ENCODE data around the gene SLC35A2.

SLC35A2 gene

DNA sequence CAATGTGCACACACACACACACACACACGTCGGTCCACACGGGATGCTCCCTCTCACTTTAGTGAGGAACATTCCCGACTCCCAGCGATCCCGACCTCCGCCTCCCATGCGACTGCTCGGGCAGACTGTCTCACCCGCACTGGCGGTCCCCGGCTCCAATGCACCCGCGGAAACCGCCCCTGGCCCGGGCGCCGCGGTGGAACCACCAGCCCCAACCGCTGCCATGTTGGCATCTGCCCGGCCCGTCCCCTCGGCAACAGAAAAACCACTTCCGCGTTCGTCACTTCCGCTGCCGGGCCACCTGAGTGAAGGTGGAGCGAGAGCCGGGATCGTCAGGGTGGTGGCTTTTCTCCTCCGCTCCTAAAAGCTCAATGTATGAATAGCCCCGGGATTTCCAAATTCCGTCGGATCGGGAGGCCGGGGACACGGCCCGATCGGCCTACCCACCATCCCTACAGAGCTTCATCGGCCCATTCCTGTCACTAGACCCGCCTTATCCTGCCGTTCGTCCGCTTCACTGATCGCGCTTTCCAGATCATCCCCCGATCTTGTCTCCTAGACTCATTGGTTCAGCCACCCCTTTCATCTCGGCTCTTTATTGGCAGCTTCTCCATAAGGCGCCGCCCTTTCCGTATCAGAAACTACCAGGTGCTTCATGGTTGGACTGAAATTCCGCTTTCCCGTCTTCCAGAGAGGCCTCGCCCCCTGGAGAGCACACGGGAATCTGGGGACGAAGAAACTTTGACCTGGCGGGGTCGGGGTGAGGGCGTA lies at the start of gene SLC35A2:
TSS of gene SLC35A2 (minus strand) at position 235 of the 771 bp plus-strand sequence. CDS start at position 225, 10 bp downstream.
- ATAC-seq (peak; percentile 76), DNase-seq (peak; percentile 83 to 90)
- Mint-ChIP-seq H3K4me1 (peaks cover 54% of the 10 kb centered on the region), H3K4me3 (peak within 1 kb of the TSS; percentile 91 to 92), H3K27me3 (no peaks in the 10 kb centered on the region), H3K9me3 (no peaks in the 10 kb centered on the region), H3K27ac (peak within 1 kb of the TSS; percentile 94)

DNA sequence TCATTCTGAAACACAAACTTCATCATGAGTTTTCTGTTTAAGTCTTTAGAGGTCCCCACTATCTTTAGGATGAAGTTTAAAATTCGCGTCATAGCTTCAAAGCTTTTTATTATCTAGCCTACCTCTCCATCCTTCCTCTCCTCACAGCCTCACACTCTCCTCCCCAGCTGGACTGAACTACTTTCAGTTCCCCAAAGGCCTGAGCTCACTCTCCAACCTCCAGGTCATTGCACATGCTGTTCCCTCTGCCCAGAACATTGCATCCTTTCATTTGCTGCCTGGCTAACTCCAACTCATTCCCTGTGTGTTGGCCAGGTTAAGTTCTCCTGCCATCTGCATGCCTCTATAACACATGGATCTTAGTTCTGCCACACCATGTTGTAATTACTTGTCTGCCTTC lies 48.8 kb upstream of the SLC35A2 start:
- peak overlapping the region in 1 of 2 donors; percentile 80 for H3K27ac Mint-ChIP-seq
- H3K4me3 Mint-ChIP-seq = peak overlapping the region in 1 of 2 donors; percentile 9
- H3K27me3 Mint-ChIP-seq = no peaks in the 10 kb centered on the region
- no peaks in the 10 kb centered on the region for H3K9me3 Mint-ChIP-seq
- peaks cover 10% of the 10 kb centered on the region for H3K4me1 Mint-ChIP-seq
- no peak for DNase-seq
- no peak for ATAC-seq

DNA sequence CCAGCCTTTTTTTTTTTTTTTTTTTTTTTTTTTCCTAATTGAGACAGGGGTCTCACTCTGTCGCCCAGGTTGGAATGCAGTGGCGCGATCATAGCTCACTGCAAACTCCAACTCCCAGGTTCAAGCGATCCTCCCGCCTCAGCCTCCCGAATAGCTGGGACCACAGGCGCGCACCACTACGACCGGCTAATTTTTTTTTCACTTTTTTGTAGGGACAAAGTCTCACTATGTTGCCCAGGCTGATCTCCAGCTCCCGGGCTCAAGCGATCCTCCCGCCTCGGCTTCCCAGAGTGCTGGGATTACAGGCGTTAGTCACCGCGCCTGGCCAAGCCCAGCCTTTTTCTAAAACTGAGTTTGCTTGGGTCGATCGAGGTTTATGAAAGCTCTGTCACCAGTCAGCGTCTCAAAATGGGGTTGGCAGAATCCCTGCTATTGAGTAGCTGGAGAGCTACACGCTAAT lies 47.2 kb upstream of the SLC35A2 start:
- Mint-ChIP-seq H3K4me3 (peak overlapping the region; percentile 98 to 99), H3K27ac (peak overlapping the region in 1 of 2 donors; percentile 100), H3K4me1 (peaks cover 27% of the 10 kb centered on the region), H3K27me3 (no peaks in the 10 kb centered on the region), H3K9me3 (no peaks in the 10 kb centered on the region)
- ATAC-seq = no peak
- DNase-seq = peak in 1 of 2 donors; percentile 21

DNA sequence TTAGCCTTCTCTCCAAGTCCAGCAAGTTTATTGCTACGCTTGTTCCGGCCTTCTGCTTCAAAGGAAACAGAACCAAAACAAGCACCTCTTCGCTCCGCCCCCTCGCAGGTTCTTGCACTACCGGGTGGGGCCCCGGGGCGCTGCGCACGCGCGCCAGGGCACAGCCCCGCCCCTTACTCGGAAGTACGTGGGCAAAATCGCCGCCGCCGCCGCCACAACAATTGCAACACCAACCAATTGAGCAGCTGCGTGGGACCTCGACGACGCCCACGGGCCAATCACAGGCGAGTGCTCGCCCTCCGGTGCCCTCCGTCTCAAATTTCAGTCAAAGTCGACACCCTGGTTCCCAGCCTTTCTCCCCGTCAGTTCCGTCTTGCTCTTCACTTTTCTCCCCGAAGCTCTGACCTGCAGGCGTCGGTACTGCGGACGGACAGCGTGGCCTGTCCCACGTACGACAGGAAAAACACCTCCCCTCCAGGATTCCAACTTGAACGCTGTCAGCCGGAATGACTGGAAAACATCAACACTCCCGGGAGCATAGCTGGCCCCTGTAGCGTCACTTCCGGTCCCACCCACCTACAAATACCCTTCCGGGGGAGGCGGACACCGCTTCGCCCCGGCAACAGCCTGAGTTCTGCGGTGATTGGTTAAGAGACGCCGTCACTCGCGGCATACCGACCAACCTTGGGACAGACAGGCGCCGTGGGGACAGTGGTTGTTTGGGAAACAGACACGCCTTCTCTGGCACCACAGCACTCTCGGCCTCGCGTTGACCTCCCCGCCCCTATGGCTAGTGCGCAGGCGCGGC lies 46.6 kb upstream of the SLC35A2 start:
- H3K27me3 Mint-ChIP-seq = no peaks in the 10 kb centered on the region
- DNase-seq (peak; percentile 92 to 95), ATAC-seq (peak; percentile 91)
- peaks cover 33% of the 10 kb centered on the region for H3K4me1 Mint-ChIP-seq
- H3K4me3 Mint-ChIP-seq = peak overlapping the region; percentile 98 to 99
- peak overlapping the region; percentile 100 for H3K27ac Mint-ChIP-seq
- H3K9me3 Mint-ChIP-seq = no peaks in the 10 kb centered on the region

DNA sequence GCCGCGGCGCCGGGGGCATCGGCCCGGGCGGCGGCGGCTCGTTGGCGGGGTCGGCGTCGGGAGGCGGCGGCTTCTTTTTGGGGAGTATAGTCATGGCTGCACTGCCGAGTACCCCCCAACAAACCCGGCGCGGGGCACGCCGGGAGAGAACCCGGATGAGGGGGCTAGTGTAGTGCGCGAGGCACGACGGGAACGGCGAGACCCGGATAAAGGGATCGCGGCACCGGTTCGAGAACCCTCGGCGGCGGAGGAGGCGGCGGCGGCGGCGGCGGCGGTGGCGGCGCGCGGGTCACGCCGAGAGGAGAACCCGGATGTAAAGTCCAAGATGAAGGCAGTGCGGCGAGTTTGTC lies 46.0 kb upstream of the SLC35A2 start, which contains the start of gene OTUD5:
TSS of gene OTUD5 (minus strand) at position 131 of the 350 bp plus-strand sequence. CDS start at position 94, 37 bp downstream.
- peak within 1 kb of the TSS; percentile 98 to 99 for H3K4me3 Mint-ChIP-seq
- peaks cover 39% of the 10 kb centered on the region for H3K4me1 Mint-ChIP-seq
- no peaks in the 10 kb centered on the region for H3K27me3 Mint-ChIP-seq
- no peaks in the 10 kb centered on the region for H3K9me3 Mint-ChIP-seq
- DNase-seq = peak in 1 of 2 donors; percentile 74
- H3K27ac Mint-ChIP-seq = peak within 1 kb of the TSS; percentile 100
- ATAC-seq = peak; percentile 67

DNA sequence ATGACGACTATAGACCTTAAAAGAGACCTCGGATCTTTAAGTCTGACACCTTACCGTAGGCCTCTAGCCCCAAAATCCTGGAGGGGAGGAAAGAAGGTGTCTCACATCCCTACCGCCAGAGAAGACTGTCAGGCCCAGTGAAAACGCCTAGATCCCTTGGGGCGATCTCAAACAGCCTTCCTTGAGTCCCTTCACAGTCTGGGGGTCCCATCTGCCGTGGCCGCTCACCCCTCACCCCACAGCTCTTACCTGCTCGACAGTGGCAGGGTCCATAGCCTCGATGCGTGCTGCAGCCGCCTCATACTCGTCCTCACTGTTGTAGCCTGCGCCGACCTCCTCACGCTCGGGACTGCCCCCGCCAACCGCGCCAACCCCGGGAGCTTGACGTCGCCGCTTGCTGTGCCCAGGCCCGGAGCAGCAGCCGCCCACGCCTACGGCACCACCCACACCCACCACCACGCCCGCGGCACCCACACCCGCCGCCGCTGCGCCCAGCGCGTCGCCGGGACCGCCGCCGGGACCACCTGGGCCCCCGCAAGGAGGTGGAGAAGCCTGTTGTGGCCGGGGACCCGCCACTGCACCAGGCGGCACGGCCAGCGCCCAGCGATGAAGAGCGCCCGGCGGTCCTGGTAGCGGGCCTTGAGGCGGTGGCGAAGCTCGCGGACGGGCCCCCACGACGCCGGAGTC lies 45.4 kb upstream of the SLC35A2 start:
- DNase-seq (peak; percentile 50 to 68), ATAC-seq (peak; percentile 42)
- Mint-ChIP-seq H3K27ac (peak overlapping the region; percentile 78 to 90), H3K4me1 (peaks cover 44% of the 10 kb centered on the region), H3K27me3 (no peaks in the 10 kb centered on the region), H3K9me3 (no peaks in the 10 kb centered on the region), H3K4me3 (peak overlapping the region; percentile 75 to 85)

DNA sequence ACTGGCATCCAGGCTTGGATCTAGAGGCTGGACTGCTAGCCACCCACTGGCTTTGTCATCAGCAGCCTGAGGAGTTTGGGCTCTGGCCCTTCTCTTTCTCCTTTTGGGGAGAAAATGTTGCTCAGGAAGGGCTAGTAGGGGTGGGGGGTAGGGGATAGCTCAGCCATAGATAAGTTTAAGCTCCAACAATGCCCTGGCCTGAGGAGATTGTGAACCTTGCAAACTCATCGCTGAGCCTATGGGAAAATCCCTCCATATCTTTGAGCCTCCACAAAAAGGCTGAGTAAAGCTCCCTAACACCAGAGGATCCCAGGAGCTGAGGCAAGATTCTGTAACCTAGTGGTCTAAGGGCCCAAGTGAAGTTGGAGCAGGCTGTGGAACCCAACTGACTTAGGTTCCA lies 37.1 kb upstream of the SLC35A2 start:
- Mint-ChIP-seq H3K27me3 (no peaks in the 10 kb centered on the region), H3K4me3 (no peak overlapping the region), H3K9me3 (no peaks in the 10 kb centered on the region), H3K4me1 (peaks cover 63% of the 10 kb centered on the region), H3K27ac (no peak overlapping the region)
- DNase-seq (no peak), ATAC-seq (no peak)

DNA sequence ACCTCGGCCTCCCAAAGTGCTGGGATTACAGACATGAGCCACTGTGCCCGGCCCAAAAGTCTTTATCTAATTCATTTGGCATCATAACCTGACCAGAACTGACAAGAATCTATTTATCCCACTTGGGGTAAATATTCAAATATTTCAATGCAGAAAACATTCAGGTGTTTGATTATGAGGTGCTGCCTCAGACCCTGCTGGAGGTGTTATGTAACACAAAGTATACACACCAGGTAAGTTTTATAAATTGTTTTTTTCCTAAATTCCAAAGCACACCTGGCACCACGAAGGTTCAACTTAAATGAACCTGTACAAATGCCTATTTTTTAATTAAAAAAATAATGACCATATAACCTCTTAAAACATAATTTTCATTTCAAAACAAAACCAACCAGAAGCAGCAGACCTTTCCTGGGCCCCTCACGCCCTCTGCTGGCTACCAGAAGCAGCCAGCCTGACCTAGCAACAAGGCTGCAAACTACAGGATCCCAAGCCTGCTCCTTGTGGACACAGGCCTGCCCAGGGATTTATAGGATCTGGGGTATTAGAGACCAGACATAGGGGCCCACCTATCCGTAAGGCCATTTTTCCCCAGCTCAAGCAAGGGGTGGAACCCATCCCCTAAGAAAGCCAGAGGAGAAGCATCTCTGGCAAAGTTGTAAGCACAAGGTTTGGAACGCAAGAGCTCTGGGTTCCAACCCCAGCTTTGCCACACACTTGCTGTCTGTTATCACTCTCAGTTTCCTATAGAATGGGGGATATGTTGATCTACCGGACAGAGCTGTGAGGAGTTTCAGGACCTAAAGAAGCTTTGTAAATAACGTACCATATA lies 34.3 kb upstream of the SLC35A2 start:
- no peaks in the 10 kb centered on the region for H3K9me3 Mint-ChIP-seq
- H3K27ac Mint-ChIP-seq = peak overlapping the region in 1 of 2 donors; percentile 63
- ATAC-seq (no peak), DNase-seq (peak in 1 of 2 donors; percentile 39)
- H3K4me3 Mint-ChIP-seq = peak overlapping the region; percentile 54 to 64
- H3K27me3 Mint-ChIP-seq = no peaks in the 10 kb centered on the region
- H3K4me1 Mint-ChIP-seq = peaks cover 66% of the 10 kb centered on the region

DNA sequence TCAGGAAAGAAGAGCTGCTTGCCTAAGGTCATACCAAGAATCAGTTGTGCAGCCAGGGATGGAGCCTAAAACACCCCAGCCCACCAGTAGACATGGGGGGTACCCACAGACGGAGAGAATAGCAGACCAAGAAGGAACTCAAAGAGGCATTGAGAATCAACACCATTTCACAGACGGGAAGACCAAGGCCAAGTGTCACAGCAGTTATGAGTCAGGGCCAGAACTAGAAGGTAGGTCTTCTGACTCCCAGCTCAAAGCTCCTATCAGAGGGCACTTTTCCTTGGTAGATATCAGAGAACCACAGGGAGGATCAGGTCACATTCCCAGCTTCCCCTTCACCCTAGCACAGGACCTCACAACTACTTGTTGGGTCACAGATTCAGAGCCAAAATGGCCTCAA lies 31.4 kb upstream of the SLC35A2 start:
- H3K4me1 Mint-ChIP-seq = peaks cover 88% of the 10 kb centered on the region
- H3K27ac Mint-ChIP-seq = peak overlapping the region; percentile 89 to 94
- DNase-seq (no peak), ATAC-seq (no peak)
- no peaks in the 10 kb centered on the region for H3K27me3 Mint-ChIP-seq
- H3K9me3 Mint-ChIP-seq = no peaks in the 10 kb centered on the region
- peak overlapping the region; percentile 74 to 80 for H3K4me3 Mint-ChIP-seq

DNA sequence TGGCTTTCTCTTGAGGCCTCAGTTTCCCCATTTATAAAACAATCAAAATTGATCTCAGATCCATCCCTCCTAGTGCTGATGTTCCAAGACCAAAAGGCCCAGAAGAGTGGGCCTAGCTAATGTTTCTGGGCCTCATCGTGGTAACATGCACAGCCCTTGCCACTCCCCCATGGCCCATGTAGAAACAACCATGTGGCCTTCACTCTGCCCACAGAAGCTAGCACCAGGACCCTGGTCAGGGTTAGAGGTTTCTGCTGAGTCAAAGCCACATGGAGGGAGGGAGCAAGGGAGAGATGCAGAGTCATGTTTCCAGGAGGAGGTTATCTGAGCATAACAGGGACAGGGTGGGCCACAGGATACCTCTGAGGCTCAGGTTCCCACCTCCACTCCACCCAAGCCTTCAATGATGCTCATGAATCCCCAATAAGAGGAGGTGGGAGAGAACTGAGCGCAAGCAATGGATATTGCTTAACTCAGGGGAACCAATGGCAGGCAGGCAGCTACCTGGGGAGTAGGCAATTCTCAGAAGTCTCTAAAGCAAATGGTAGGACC lies 29.0 kb upstream of the SLC35A2 start:
- DNase-seq = peak in 1 of 2 donors; percentile 43
- no peak for ATAC-seq
- Mint-ChIP-seq H3K9me3 (no peaks in the 10 kb centered on the region), H3K27ac (peak overlapping the region; percentile 81 to 99), H3K4me3 (peak overlapping the region; percentile 57 to 89), H3K4me1 (peaks cover 94% of the 10 kb centered on the region), H3K27me3 (no peaks in the 10 kb centered on the region)

DNA sequence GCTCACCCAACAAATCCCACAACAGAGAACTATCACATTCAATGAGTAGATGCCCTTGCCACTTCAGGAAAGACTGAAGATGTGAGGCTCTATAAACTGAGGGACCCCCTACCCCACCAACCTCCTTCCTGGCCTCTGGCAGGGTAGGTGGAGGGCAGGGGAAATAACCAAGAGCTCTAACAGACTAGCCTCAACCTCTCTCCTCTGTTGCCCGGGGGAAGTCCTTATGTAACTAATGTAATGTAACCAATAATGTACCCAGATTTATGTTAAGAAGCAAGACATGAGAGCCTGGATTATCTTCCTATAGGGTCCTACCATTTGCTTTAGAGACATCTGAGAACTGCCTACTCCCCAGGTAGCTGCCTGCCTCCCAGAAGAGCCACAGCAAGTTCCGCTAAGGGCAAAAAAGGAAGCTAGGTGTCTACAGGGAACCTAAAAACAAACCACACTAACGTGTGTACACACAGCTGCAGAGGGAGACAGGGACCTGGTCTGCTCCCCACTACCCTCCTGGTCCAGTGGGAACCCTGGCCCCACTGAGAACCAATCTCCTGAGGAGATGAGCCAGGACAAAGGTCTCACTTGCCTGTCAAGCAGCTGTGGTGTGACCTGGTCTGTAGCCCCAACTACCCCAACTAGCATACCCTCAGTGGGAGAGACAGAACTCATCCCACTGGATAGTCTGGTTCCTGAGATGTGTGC lies 28.2 kb upstream of the SLC35A2 start:
- H3K4me1 Mint-ChIP-seq = peaks cover 99% of the 10 kb centered on the region
- peak overlapping the region; percentile 95 to 99 for H3K27ac Mint-ChIP-seq
- peak; percentile 11 for ATAC-seq
- DNase-seq = peak; percentile 43 to 55
- H3K9me3 Mint-ChIP-seq = no peaks in the 10 kb centered on the region
- H3K27me3 Mint-ChIP-seq = no peaks in the 10 kb centered on the region
- peak overlapping the region; percentile 82 to 89 for H3K4me3 Mint-ChIP-seq

DNA sequence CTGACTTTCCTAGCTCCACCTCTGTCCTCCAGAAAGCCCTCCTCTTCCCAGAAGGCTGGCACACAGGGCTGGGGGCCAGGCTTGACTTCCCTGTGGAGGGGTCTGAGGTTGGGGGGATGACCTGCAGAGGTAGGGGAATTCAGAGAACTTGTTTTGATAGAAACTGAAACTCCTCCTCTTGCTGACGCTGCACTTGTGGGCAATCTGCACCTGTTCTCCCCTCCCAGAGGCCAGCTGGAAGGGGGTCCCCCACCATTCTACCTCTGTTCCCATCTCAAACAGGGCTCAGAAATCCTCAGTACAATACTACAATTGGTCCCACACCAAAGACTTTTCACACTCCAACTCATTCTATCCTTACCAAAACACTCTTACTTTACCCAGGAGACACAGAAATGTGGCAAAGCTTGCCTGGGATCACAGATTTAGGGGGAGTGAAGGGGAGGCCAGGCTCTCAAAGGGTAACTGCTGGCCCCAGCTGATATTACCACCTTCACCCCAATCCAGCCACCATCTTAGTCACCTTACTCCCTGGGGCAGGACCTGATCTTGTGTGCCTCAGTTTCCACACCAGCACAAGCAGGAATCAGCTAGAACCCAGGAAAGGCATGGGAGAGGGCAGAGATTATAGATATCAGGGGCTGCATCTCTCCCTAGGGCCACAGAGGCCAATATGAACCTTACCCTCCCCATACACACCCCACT lies 27.4 kb upstream of the SLC35A2 start:
- DNase-seq = peak; percentile 75 to 88
- peak overlapping the region; percentile 82 to 89 for H3K4me3 Mint-ChIP-seq

More for the DNA sequence above, 27.4 kb upstream of the SLC35A2 start:
- H3K27me3 Mint-ChIP-seq = no peaks in the 10 kb centered on the region
- peak; percentile 56 for ATAC-seq
- peak overlapping the region; percentile 95 to 99 for H3K27ac Mint-ChIP-seq
- H3K9me3 Mint-ChIP-seq = no peaks in the 10 kb centered on the region
- H3K4me1 Mint-ChIP-seq = peaks cover 99% of the 10 kb centered on the region
